ENCODE data around the gene RAMP3.

Gene RAMP3

DNA sequence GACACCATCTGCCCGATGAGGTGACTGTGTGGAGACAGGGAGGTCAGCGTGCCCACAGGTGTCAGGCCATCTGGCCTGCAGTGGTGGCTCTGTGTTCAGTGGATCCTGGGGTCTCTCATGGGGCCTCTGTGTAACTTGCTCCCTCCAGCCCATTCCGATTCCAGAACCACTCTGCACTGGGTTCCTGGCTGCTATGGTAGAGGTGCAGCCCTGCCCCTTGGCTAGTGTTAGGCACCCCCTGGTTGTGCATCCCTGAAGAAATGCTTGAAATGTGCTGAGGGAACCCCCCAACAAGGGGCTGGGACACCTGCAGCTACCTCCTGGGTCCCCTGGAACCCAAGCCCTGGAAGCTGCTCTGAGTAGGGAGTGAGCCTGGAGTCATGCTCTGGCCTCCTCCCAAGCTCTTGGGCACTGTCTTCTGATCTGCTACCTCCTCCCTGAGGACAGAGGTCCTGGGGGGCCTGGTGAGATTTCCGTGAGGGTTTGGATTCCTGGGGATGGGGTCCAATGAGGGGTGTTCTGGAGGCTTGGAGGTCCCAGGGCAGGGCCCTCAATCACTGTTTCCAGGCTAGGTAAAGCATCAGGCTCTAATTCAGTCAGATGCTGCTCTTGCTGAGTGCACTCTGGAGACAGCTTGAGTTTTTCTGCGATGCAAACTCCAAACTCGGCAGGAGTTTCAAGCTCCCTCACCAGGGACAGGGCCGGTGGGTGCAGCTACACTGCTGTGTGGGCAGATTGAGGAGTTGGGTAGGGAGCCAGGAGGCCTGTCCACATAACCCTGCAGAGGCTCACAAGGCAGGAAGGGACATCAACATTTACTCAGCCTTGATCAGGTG, 27.7 kb downstream of the RAMP3 start:
- in situ Hi-C loops (cut with HindIII; ENCODE audit: low sequenced_read_pairs), result no loop called here
- H3K4me3 ChIP-seq (ENCODE audit: low read depth, low read length), result no peak overlapping the region
- DNase-seq (ENCODE audit: low read depth), result no peak
- TF ChIP-seq, protein P1, sequence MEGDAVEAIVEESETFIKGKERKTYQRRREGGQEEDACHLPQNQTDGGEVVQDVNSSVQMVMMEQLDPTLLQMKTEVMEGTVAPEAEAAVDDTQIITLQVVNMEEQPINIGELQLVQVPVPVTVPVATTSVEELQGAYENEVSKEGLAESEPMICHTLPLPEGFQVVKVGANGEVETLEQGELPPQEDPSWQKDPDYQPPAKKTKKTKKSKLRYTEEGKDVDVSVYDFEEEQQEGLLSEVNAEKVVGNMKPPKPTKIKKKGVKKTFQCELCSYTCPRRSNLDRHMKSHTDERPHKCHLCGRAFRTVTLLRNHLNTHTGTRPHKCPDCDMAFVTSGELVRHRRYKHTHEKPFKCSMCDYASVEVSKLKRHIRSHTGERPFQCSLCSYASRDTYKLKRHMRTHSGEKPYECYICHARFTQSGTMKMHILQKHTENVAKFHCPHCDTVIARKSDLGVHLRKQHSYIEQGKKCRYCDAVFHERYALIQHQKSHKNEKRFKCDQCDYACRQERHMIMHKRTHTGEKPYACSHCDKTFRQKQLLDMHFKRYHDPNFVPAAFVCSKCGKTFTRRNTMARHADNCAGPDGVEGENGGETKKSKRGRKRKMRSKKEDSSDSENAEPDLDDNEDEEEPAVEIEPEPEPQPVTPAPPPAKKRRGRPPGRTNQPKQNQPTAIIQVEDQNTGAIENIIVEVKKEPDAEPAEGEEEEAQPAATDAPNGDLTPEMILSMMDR (IDR thresholded peaks at IDR 0.05; ENCODE audit: low read depth, low read length, missing control alignments), result no peak

DNA sequence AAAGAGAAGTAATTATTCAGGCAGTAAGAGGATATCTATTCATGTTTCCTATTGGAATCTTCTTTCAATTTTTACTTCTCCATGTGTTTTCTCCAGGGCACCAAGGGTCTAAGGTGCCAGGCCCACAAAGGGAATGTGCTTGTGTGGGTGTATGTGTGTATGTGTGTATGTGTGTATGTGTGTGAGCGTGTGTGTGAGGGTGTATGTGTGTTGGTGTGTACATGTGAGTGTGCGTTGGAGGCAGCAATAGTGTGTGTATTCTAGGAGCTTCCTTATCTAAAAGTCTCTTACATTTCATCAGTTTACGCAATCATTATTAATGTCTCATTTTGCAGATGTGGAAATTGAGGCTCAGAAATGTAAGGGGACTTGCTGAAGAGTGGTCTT, 28.3 kb downstream of the RAMP3 start:
- H3K4me3 ChIP-seq (ENCODE audit: low read depth, low read length), result no peak overlapping the region
- in situ Hi-C loops (cut with HindIII; ENCODE audit: low sequenced_read_pairs), result no loop called here
- TF ChIP-seq, protein P1 (IDR thresholded peaks at IDR 0.05; ENCODE audit: low read depth, low read length, missing control alignments), result no peak
- DNase-seq (ENCODE audit: low read depth), result no peak

DNA sequence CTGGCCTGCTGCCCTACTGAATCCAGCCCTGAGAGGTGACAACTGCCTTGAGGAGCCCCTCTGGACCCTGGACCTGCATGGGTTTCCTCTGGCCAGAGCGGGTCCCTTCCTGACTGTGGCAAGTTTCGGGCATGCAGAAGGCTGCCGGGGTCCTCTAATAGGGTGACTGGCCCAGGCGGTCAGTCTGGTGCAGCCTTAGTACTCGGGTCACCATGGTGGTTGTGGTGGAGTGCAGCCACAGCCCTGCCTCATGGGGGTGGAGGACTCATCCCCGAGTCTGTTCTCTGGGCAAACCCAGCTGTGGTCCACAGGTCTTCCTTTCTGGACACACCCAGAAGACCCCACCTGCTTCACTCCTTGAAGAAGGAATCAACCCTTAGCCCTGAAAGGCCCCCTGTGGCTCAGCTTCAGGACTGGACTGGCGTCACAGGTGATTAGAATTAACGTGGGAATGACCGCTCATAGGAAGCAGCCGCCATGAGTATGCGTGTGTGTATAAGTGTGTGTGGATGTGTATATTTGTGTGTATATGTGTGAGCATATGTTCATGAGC, 28.7 kb downstream of the RAMP3 start:
- no peak for DNase-seq (ENCODE audit: low read depth)
- in situ Hi-C loops (cut with HindIII; ENCODE audit: low sequenced_read_pairs), result no loop called here
- H3K4me3 ChIP-seq (ENCODE audit: low read depth, low read length), result no peak overlapping the region
- TF ChIP-seq, protein P1 (IDR thresholded peaks at IDR 0.05; ENCODE audit: low read depth, low read length, missing control alignments), result no peak

DNA sequence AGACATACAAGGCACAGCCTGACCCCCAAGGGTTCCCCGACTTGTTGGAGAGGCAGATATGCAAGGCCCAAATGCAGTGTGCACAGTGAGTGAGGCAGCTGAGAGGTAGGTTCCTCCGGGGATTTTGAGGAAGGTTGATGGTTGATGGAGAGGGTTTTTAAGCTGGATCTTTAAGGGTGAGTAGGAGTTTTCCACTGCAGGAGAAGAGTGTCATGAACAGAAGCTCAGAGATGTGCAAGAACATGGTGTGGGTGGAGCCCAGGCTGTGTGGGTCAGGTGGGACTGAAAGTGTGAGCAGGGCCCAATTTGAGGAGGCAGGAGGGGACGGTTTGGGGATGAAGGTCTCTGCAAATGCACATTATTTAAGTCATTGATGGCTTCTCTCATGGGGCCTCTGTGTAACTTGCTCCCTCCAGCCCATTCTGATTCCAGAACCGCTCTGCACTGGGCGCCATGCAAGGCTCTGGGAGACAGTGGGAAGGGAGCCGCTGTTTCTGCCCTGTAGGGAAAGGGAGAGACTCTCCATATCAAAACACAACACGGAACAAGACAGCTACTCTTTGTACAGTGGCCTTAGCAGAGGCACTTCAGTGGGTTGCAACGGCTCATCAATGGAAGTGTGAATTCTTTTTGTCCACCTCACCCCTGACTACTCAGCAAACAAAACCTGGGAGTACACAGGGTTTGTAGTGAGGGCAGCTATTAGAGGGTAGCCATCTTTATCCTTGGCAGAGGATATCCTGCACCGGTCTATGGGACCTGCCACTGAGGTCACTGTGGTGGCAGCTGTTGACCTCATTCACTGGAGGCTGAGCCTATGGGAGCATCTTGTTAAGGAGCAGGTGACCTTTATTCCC, 29.7 kb downstream of the RAMP3 start:
- in situ Hi-C loops (cut with HindIII; ENCODE audit: low sequenced_read_pairs), result no loop called here
- TF ChIP-seq, protein P1 (IDR thresholded peaks at IDR 0.05; ENCODE audit: low read depth, low read length, missing control alignments), result no peak
- H3K4me3 ChIP-seq (ENCODE audit: low read depth, low read length), result no peak overlapping the region
- DNase-seq (ENCODE audit: low read depth), result no peak

DNA sequence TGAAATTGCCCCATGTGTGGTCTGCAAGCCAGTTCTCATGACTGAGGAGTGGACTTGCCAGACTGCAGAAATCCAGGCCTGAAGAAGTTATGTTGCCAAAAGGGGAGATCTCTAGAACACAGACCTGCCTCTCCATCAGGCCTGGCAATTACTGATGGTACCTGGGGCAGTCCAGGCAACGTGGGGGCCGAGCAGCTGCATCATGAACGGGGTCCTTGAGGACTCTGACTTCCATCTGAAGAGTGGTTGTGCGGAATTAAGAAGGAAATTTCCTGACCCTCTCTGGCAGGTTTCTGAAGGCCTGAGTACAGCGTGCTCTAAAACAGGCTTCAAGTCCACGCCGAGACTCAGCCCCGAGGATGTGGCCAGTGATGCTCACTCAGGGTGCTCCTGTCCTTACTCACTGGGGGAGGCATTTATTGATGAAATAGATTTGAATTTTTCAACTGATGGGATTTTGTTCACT, 30.4 kb downstream of the RAMP3 start:
- DNase-seq (ENCODE audit: low read depth), result no peak
- in situ Hi-C loops (cut with HindIII; ENCODE audit: low sequenced_read_pairs), result no loop called here
- TF ChIP-seq, protein P1 (IDR thresholded peaks at IDR 0.05; ENCODE audit: low read depth, low read length, missing control alignments), result no peak
- H3K4me3 ChIP-seq (ENCODE audit: low read depth, low read length), result no peak overlapping the region

DNA sequence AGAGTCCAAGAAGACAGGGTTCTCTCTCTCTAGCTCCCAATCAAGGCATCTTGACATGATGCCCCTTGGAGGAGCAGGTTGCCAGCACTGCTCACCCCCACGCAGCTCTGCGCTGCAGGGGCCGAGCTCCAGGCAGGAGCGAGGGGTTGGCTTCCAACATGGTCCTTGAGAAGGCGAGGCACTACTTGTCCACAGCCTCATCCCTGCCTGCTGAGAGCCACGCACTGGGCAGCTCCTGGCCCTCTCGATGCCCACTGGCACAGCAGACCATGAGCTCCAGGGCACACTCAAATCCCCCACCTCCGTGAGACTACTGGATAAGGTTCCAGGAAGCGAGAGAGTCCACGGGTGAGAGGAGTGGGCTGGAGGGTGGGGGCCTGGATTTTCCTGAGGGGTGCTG, 31.1 kb downstream of the RAMP3 start:
- in situ Hi-C loops (cut with HindIII; ENCODE audit: low sequenced_read_pairs), result no loop called here
- DNase-seq (ENCODE audit: low read depth), result no peak
- TF ChIP-seq, protein P1 (IDR thresholded peaks at IDR 0.05; ENCODE audit: low read depth, low read length, missing control alignments), result no peak
- H3K4me3 ChIP-seq (ENCODE audit: low read depth, low read length), result no peak overlapping the region

Data from astrocyte of the cerebellum (primary cell).